GM23338 (cell line): Measurements from ENCODE around the gene VDR.

Experiments used
- EZH2 ChIP-seq: fragments of 200-600 bp; sonication (generic); IDR thresholded peaks from one replicate; pipeline ENCODE4 v1.8.0; 2017; ENCODE audit warnings: antibody characterized with exemption, mild to moderate bottlenecking, low read depth; ENCODE audit not compliant: unreplicated experiment
- EZH2phosphoT487 ChIP-seq: fragments of 200-600 bp; sonication (generic); IDR thresholded peaks from one replicate; pipeline ENCODE4 v1.8.1; 2018; ENCODE audit warnings: antibody characterized with exemption; ENCODE audit not compliant: unreplicated experiment
- POLR2AphosphoS5 ChIP-seq: IDR thresholded peaks from 2 replicates; pipeline ENCODE4 v1.6.1; 2016; ENCODE audit warnings: antibody characterized with exemption, low read depth
- STAT1 ChIP-seq: IDR thresholded peaks from one replicate; pipeline ENCODE4 v1.6.1; 2016; ENCODE audit warnings: antibody characterized with exemption; ENCODE audit not compliant: unreplicated experiment
- TF ChIP-seq, protein P1 (sequence below), 2 experiments: fragments of 200-600 bp in 1 of 2; sonication (generic) in 1 of 2; conservative IDR thresholded peaks; 2 replicates each; pipeline versions ENCODE4 v1.5.1 to v1.6.1; 2016 to 2017; ENCODE audit warnings: antibody characterized with exemption in 2 of 2, low read depth in 2 of 2, mild to moderate bottlenecking in 2 of 2, moderate library complexity in 1 of 2
- TF ChIP-seq, protein P2 (sequence below): IDR thresholded peaks from one replicate; pipeline ENCODE4 v1.6.1; 2018; ENCODE audit warnings: antibody characterized with exemption; ENCODE audit not compliant: unreplicated experiment

DNA sequence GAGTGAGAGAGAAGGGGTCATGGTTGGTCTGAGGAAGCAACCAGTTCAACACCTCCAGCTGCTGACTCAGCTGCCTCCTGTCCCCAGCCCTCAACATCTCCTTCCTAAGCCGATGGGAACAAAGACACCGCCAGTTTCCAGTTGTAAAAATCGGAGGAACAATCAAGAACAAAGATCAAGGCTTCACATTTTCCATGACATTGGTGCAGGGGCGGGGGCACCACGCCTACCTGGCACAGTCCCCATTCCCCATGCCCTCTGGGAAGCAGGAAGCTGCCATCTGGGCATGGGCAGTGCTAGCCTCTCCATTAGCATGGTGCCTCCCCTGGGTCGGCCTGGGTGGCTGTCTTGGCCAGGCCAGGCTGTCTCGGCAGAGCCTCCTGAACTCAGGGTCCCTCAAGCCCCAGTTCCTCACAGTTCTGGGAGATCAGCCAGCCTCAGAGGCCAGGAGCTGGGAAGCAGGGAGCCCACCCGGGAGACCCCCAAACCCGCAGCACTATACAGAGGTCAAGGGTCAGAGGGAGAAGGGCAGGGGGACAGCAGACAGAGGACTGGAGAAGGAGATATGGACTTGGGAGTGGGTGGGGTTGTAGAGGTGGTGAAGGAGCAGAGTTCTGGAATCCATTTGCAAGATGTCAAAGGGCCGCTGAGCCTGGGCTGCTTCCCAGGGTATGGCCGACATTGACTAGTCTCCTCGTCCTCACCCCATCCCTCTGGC, 39.0 kb upstream of the VDR start:
- TF ChIP-seq, protein P1, sequence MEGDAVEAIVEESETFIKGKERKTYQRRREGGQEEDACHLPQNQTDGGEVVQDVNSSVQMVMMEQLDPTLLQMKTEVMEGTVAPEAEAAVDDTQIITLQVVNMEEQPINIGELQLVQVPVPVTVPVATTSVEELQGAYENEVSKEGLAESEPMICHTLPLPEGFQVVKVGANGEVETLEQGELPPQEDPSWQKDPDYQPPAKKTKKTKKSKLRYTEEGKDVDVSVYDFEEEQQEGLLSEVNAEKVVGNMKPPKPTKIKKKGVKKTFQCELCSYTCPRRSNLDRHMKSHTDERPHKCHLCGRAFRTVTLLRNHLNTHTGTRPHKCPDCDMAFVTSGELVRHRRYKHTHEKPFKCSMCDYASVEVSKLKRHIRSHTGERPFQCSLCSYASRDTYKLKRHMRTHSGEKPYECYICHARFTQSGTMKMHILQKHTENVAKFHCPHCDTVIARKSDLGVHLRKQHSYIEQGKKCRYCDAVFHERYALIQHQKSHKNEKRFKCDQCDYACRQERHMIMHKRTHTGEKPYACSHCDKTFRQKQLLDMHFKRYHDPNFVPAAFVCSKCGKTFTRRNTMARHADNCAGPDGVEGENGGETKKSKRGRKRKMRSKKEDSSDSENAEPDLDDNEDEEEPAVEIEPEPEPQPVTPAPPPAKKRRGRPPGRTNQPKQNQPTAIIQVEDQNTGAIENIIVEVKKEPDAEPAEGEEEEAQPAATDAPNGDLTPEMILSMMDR (conservative IDR thresholded peaks at IDR 0.05; ENCODE audit: low read depth in 2 of 2): no peak
- TF ChIP-seq, protein P2, sequence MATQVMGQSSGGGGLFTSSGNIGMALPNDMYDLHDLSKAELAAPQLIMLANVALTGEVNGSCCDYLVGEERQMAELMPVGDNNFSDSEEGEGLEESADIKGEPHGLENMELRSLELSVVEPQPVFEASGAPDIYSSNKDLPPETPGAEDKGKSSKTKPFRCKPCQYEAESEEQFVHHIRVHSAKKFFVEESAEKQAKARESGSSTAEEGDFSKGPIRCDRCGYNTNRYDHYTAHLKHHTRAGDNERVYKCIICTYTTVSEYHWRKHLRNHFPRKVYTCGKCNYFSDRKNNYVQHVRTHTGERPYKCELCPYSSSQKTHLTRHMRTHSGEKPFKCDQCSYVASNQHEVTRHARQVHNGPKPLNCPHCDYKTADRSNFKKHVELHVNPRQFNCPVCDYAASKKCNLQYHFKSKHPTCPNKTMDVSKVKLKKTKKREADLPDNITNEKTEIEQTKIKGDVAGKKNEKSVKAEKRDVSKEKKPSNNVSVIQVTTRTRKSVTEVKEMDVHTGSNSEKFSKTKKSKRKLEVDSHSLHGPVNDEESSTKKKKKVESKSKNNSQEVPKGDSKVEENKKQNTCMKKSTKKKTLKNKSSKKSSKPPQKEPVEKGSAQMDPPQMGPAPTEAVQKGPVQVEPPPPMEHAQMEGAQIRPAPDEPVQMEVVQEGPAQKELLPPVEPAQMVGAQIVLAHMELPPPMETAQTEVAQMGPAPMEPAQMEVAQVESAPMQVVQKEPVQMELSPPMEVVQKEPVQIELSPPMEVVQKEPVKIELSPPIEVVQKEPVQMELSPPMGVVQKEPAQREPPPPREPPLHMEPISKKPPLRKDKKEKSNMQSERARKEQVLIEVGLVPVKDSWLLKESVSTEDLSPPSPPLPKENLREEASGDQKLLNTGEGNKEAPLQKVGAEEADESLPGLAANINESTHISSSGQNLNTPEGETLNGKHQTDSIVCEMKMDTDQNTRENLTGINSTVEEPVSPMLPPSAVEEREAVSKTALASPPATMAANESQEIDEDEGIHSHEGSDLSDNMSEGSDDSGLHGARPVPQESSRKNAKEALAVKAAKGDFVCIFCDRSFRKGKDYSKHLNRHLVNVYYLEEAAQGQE: no peak
- TF ChIP-seq POLR2AphosphoS5 (no peak), EZH2phosphoT487 (no peak), EZH2 (no peak), STAT1 (no peak)
